Prostate gland (tissue), 2 donors: ENCODE results near the gene HBP1.

Experiments used
- CTCF ChIP-seq, 4 experiments: fragments of 200-600 bp in 2 of 4; fragments of 450-650 bp in 2 of 4; sonication (generic) in 2 of 4; IDR thresholded peaks; 1 replicate in 3 of 4; 2 replicates in 1 of 4; pipeline ENCODE4 v1.5.1; 2016 to 2019; ENCODE audit warnings: antibody characterized with exemption in 4 of 4, mild to moderate bottlenecking in 2 of 4, moderate library complexity in 2 of 4
- POLR2AphosphoS5 ChIP-seq: sonication (generic); formaldehyde crosslinking; IDR thresholded peaks from one replicate; pipeline ENCODE4 v1.6.1; 2017; ENCODE audit warnings: antibody characterized with exemption

- no peak for TF ChIP-seq POLR2AphosphoS5
- TF ChIP-seq CTCF (IDR thresholded peaks at IDR 0.05) = no peak
These were observed 5.0 kb downstream of the HBP1 start for GRCh38 chr7:107173691-107174406.
